Mesodermal cell (in vitro differentiated cells): Measurements from ENCODE around the gene ARMC9.

Experiments
- H3K27ac ChIP-seq: 2 replicates; pipeline ENCODE4 v1.7.0; 2013; ENCODE audit warnings: mild to moderate bottlenecking, low read depth, low read length, moderate library complexity; ENCODE audit not compliant: severe bottlenecking
- H3K36me3 ChIP-seq: 2 replicates; pipeline ENCODE4 v1.7.1; 2013; ENCODE audit warnings: mild to moderate bottlenecking, low read length, moderate library complexity; ENCODE audit not compliant: control insufficient read depth, insufficient read depth
- H3K4me1 ChIP-seq: one replicate; pipeline ENCODE4 v1.7.1; 2013; ENCODE audit warnings: mild to moderate bottlenecking, low read length; ENCODE audit not compliant: insufficient read depth, control insufficient read depth, poor library complexity, severe bottlenecking
- H3K4me3 ChIP-seq: 2 replicates; pipeline ENCODE4 v1.7.0; 2013; ENCODE audit warnings: low read length, control low read depth, mild to moderate bottlenecking; ENCODE audit not compliant: insufficient read depth, poor library complexity, severe bottlenecking; ENCODE audit errors: extremely low read depth
- H3K9me3 ChIP-seq: 2 replicates; pipeline ENCODE4 v1.7.1; 2013; ENCODE audit warnings: mild to moderate bottlenecking, low read length, moderate library complexity; ENCODE audit not compliant: control insufficient read depth
- WGBS, 2 experiments: methylation state at CpG; one replicate each; pipeline ENCODE4 v1.1.5; 2013; ENCODE audit warnings: missing lambda C conversion rate in 2 of 2; ENCODE audit not compliant: insufficient coverage in 2 of 2; 5-methylcytosine and 5-hydroxymethylcytosine counted together

ARMC9 gene

GRCh38 chr2:231411831-231412617, 213.6 kb downstream of the ARMC9 start:
- WGBS, 2 experiments, result 1 to 2% methylated on average over 51 of the region's 67 CpGs
- no peaks in the 10 kb centered on the region for H3K36me3 ChIP-seq
- peak overlapping the region; percentile 64 for H3K4me3 ChIP-seq
- H3K27ac ChIP-seq, result peak overlapping the region; percentile 62
- H3K9me3 ChIP-seq, result peaks cover 3% of the 10 kb centered on the region
- peaks cover 9% of the 10 kb centered on the region for H3K4me1 ChIP-seq

- no peak overlapping the region for H3K4me3 ChIP-seq
- H3K9me3 ChIP-seq, result peaks cover 3% of the 10 kb centered on the region
- H3K36me3 ChIP-seq, result no peaks in the 10 kb centered on the region
- WGBS, 2 experiments, result 46 to 54% methylated on average over 7 to 9 of the region's 9 CpGs
- H3K4me1 ChIP-seq, result peaks cover 9% of the 10 kb centered on the region
- no peak overlapping the region for H3K27ac ChIP-seq
Observed at GRCh38 chr2:231412618-231412963, 214.2 kb downstream of the ARMC9 start.

GRCh38 chr2:231413456-231413855, 215.0 kb downstream of the ARMC9 start:
- no peak overlapping the region for H3K27ac ChIP-seq
- H3K4me1 ChIP-seq, result peaks cover 9% of the 10 kb centered on the region
- H3K36me3 ChIP-seq, result no peaks in the 10 kb centered on the region
- WGBS, 2 experiments, result 54% methylated on average over 2 to 3 of the region's 6 CpGs
- H3K4me3 ChIP-seq, result no peak overlapping the region
- peaks cover 3% of the 10 kb centered on the region for H3K9me3 ChIP-seq

- Histone ChIP-seq H3K4me1 (peaks cover 9% of the 10 kb centered on the region), H3K27ac (no peak overlapping the region), H3K9me3 (peaks cover 3% of the 10 kb centered on the region), H3K36me3 (no peaks in the 10 kb centered on the region), H3K4me3 (no peak overlapping the region)
- 55 to 59% methylated on average over 15 of the region's 15 CpGs for WGBS, 2 experiments
Observed at GRCh38 chr2:231413921-231414476, 215.6 kb downstream of the ARMC9 start.

DNA sequence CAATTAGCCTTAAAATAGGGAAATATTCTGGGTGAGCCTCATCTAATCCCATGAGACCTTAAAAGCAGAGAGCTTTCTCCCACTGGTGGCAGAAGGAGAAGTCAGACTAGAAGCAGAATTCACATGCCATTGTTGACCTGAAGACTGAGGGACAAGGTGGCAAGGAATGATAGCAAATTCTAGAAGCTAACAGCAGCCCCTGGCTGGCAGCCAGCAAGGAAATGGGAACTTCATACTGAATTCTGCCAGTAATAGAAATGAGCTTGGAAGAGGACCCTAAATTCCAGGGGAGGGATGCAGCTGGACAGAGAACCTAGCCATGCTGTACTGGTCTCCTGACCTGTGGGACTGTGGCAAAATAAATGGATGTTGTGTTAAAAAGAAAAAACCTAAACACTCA, 216.6 kb downstream of the ARMC9 start:
- H3K4me1 ChIP-seq, result peaks cover 9% of the 10 kb centered on the region
- H3K9me3 ChIP-seq, result peaks cover 3% of the 10 kb centered on the region
- no peaks in the 10 kb centered on the region for H3K36me3 ChIP-seq
- H3K27ac ChIP-seq, result no peak overlapping the region
- no peak overlapping the region for H3K4me3 ChIP-seq

DNA sequence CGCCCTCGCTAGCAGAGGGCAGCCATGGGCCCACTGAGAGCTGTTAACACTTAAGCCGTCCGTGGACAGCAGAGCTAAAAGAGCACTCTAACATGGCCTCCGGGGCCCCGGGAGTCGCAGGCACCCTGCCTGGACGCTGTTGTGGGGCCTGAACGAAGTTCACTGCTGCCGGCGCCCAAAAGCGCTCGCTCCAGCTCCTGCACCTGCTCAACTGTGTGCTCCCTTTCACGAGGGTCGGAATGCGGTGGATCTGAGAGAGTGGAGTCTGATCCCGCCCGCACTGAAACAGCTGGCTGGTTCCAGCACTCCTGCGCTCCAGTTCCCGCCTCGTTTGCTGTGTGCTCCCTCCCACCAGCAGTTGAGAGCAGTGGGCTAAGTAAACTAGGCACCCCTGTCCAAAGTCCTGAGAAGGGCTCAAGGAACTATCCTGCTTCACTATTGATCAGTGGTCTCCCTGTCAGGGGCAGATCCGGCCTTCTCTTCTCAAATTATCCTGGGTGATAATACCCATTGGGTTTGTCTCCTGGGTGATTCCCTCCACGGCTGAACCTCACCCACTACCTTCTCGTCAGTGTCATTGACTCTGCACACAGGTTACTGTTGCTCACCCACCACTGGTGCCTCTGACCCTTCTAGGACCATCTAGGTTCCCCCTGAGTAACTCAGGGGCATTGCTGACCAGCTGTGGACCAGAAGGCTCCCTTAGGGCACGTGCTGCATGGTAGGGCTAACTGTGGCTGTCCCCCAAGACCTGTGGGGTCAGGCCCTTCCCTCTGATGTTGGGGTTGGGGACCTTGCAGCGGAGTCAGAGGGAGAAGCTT, 220.6 kb downstream of the ARMC9 start:
- no peaks in the 10 kb centered on the region for H3K9me3 ChIP-seq
- no peaks in the 10 kb centered on the region for H3K36me3 ChIP-seq
- WGBS, 2 experiments, result 85 to 89% methylated on average over 21 to 26 of the region's 26 CpGs
- peaks cover 5% of the 10 kb centered on the region for H3K4me1 ChIP-seq
- H3K27ac ChIP-seq, result no peak overlapping the region
- H3K4me3 ChIP-seq, result no peak overlapping the region

DNA sequence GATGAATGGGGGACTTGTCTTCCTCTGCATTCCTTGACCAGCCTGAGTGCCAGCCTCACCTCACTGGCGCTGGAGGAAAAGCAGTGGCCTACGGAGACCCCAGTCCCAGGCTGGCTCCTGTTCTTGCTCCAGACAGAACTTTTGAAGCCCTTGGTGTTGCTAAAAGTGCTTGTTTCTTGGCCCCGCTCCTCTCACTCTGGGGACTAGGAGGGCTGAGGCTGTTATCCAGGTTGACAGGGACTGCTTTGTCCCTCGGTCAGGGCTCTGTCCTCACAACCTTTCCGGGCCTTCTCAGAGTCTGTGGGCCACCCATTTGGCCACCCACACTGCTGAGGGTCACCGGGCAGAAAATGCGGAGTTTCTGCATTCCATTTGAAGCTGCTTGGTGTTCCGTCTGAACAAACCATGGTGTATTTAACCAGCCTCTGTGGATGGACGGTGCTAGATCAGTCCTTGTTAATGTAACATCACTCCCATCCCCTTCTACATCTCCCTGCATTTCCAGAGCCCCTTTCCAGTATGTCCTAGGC, 222.7 kb downstream of the ARMC9 start:
- Histone ChIP-seq H3K9me3 (no peaks in the 10 kb centered on the region), H3K36me3 (no peaks in the 10 kb centered on the region), H3K27ac (no peak overlapping the region), H3K4me1 (no peaks in the 10 kb centered on the region), H3K4me3 (no peak overlapping the region)
- WGBS, 2 experiments, result 82 to 92% methylated on average over 9 of the region's 9 CpGs

- Histone ChIP-seq H3K36me3 (no peaks in the 10 kb centered on the region), H3K4me1 (no peaks in the 10 kb centered on the region), H3K9me3 (no peaks in the 10 kb centered on the region), H3K27ac (no peak overlapping the region), H3K4me3 (no peak overlapping the region)
- 100% methylated on average over 1 of the region's 2 CpGs; no CpG with 5 or more reads in 1 of the 2 experiments for WGBS, 2 experiments
Observed at GRCh38 chr2:231422056-231422455, 223.6 kb downstream of the ARMC9 start.

DNA sequence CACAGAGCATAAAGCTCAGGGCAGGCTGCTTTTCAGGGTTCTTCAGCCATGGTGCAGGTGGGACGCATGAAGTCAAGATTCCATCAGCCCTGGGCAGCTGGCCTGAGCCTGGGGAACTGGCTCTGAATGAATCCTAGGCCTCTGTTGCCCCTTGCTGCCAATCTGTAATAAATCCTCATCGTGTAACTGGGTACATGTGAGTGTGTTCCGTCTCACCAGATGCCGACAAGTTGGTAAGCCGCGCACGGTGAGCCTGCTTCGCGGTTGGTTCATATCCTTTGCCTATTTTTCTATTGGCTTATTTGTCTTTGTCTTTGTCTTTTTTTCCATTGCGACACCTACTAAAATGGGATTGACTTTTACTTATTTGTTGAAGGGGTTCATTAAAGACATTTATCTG, 224.7 kb downstream of the ARMC9 start:
- WGBS, 2 experiments, result 96 to 98% methylated on average over 7 of the region's 10 CpGs
- Histone ChIP-seq H3K4me3 (no peak overlapping the region), H3K9me3 (no peaks in the 10 kb centered on the region), H3K36me3 (no peaks in the 10 kb centered on the region), H3K4me1 (no peaks in the 10 kb centered on the region), H3K27ac (no peak overlapping the region)
